IMR-90 (cell line): ENCODE measurements around the gene PNPLA2.

Experiments
- CEBPB ChIP-seq: IDR thresholded peaks from 2 replicates; pipeline ENCODE4 v1.6.1; 2012; ENCODE audit warnings: low read depth, low read length, improper control_type of control experiment
- CHD1 ChIP-seq: IDR thresholded peaks from 2 replicates; pipeline ENCODE4 v1.6.1; 2012; ENCODE audit warnings: low read depth, low read length, improper control_type of control experiment
- CTCF ChIP-seq: conservative IDR thresholded peaks from 2 replicates; pipeline ENCODE4 v1.5.1; 2012; ENCODE audit warnings: mild to moderate bottlenecking, low read depth, low read length, improper control_type of control experiment
- FOS ChIP-seq: fragments of 150-350 bp; IDR thresholded peaks from 2 replicates; pipeline ENCODE4 v1.6.1; 2016; ENCODE audit warnings: low read depth, low read length
- MAFK ChIP-seq: IDR thresholded peaks from 2 replicates; pipeline ENCODE4 v1.6.1; 2012; ENCODE audit warnings: low read depth, low read length, improper control_type of control experiment
- NFE2L2 ChIP-seq: fragments of 150-350 bp; IDR thresholded peaks from 2 replicates; pipeline ENCODE4 v1.6.1; 2016; ENCODE audit warnings: low read depth, mild to moderate bottlenecking, low read length
- POLR2A ChIP-seq: IDR thresholded peaks from 2 replicates; pipeline ENCODE4 v1.6.1; 2012; ENCODE audit warnings: mild to moderate bottlenecking, low read depth, low read length
- RAD21 ChIP-seq: IDR thresholded peaks from 2 replicates; pipeline ENCODE4 v1.6.1; 2012; ENCODE audit warnings: low read length, improper control_type of control experiment

GRCh38 chr11:782264-783174, 36.2 kb upstream of the PNPLA2 start:
- TF ChIP-seq CTCF (no peak), POLR2A (no peak), RAD21 (no peak), NFE2L2 (no peak), CEBPB (no peak), MAFK (no peak), FOS (no peak), CHD1 (no peak)
